ENCODE results near the gene ESYT2. TPM values are rescaled to one million over a fixed set of nuclear protein-coding genes. Genes with fewer than 3 reads are reported as not detected.

ESYT2 gene
- total RNA-seq, 1 experiment from 2014 or later = 78.6 TPM

DNA sequence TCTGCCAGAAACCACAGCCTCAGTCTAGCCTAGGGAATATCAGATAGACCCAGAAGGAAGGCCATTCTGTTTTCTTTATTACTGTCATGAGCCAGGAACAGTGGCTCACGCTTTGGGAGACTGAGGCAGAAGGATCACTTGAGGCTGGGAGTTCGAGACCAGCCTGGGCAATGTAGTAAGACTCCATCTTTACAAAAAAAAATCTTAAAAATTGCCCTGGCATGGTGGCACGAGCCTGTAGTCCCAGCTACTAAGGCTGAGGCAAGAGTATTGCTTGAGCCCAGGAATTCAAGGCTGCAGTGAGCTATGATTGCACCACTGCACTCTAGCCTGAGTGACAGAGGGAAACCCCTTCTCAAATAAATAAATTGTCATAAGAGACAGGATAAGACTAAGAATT, 3.7 kb upstream of the ESYT2 start:
- H3K4me1 Mint-ChIP-seq (ENCODE audit: insufficient read depth, unreplicated experiment) = peaks cover 6% of the 10 kb centered on the region
- no peak for DNase-seq (ENCODE audit: unreplicated experiment)
- TF ChIP-seq, protein P1, sequence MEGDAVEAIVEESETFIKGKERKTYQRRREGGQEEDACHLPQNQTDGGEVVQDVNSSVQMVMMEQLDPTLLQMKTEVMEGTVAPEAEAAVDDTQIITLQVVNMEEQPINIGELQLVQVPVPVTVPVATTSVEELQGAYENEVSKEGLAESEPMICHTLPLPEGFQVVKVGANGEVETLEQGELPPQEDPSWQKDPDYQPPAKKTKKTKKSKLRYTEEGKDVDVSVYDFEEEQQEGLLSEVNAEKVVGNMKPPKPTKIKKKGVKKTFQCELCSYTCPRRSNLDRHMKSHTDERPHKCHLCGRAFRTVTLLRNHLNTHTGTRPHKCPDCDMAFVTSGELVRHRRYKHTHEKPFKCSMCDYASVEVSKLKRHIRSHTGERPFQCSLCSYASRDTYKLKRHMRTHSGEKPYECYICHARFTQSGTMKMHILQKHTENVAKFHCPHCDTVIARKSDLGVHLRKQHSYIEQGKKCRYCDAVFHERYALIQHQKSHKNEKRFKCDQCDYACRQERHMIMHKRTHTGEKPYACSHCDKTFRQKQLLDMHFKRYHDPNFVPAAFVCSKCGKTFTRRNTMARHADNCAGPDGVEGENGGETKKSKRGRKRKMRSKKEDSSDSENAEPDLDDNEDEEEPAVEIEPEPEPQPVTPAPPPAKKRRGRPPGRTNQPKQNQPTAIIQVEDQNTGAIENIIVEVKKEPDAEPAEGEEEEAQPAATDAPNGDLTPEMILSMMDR (IDR thresholded peaks at IDR 0.05; ENCODE audit: unreplicated experiment) = no peak
- CTCF ChIA-PET = no interaction called here
- no peaks in the 10 kb centered on the region for H3K9me3 Mint-ChIP-seq (ENCODE audit: unreplicated experiment)
- H3K4me3 Mint-ChIP-seq (ENCODE audit: unreplicated experiment) = no peak overlapping the region
- POLR2A ChIA-PET = no interaction called here
- H3K27ac Mint-ChIP-seq (ENCODE audit: low read depth, unreplicated experiment) = no peak overlapping the region
- BruUV-seq (replicated peaks) = no TSS peak
- peaks cover 5% of the 10 kb centered on the region for H3K36me3 Mint-ChIP-seq (ENCODE audit: insufficient read depth, unreplicated experiment)
- H3K27me3 Mint-ChIP-seq (ENCODE audit: insufficient read depth, unreplicated experiment) = no peaks in the 10 kb centered on the region
- intact Hi-C loops (cut with micrococcal nuclease) = no loop called here

GRCh38 chr7:158831738-158832091, 2.4 kb upstream of the ESYT2 start:
- Mint-ChIP-seq H3K36me3 (ENCODE audit: insufficient read depth, unreplicated experiment) (peaks cover 9% of the 10 kb centered on the region), H3K4me3 (ENCODE audit: unreplicated experiment) (no peak overlapping the region), H3K9me3 (ENCODE audit: unreplicated experiment) (no peaks in the 10 kb centered on the region), H3K4me1 (ENCODE audit: insufficient read depth, unreplicated experiment) (peaks cover 15% of the 10 kb centered on the region), H3K27me3 (ENCODE audit: insufficient read depth, unreplicated experiment) (no peaks in the 10 kb centered on the region), H3K27ac (ENCODE audit: low read depth, unreplicated experiment) (no peak overlapping the region)
- DNase-seq (ENCODE audit: unreplicated experiment) = no peak
- BruUV-seq (replicated peaks) = no TSS peak
- intact Hi-C loops (cut with micrococcal nuclease) = loop anchor here (2.0 kb wide), 1 partner anchor 145 kb away; no protein-coding TSS in a partner anchor
- TF ChIP-seq, protein P1 (IDR thresholded peaks at IDR 0.05; ENCODE audit: unreplicated experiment) = no peak
- CTCF ChIA-PET = interaction anchor here (0.6 to 1.3 kb wide), 2 partner anchors 19 to 29 kb away, joined by 3 read pairs; no protein-coding TSS in a partner anchor
- POLR2A ChIA-PET = interaction anchor here (0.6 to 1.4 kb wide), 6 partner anchors 10 to 490 kb away, joined by 3 to 5 read pairs (median 3); no protein-coding TSS in a partner anchor

DNA sequence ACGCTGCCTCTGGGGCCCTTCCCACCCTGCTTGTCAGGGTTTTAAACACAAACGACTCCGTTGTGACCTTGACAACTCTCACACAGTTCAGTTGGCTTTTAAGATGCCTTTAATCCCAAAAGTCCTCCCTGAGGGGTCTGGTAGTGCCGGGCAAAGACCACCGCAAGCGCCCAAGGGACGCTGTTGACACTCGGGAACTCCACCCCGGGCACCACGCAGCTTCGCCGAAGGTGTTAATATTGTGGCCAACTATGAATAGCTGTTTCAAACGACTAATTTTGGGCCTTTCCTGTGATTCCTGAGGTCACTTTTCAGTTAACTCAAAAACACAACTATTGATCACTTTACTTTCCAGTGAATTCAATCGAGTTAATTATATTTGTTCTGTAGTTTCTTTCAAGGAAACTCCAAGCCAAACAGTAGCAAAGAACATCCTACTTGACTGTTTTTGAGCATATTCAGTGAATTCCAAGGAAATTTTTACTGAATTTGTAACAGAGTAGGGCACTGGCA, 958 bp upstream of the ESYT2 start:
- TF ChIP-seq, protein P1 (IDR thresholded peaks at IDR 0.05; ENCODE audit: unreplicated experiment) = no peak
- DNase-seq (ENCODE audit: unreplicated experiment) = no peak
- no TSS peak for BruUV-seq (replicated peaks)
- Mint-ChIP-seq H3K4me3 (ENCODE audit: unreplicated experiment) (peak overlapping the region; percentile 87), H3K4me1 (ENCODE audit: insufficient read depth, unreplicated experiment) (peaks cover 15% of the 10 kb centered on the region), H3K27ac (ENCODE audit: low read depth, unreplicated experiment) (peak overlapping the region; percentile 81), H3K27me3 (ENCODE audit: insufficient read depth, unreplicated experiment) (no peaks in the 10 kb centered on the region), H3K36me3 (ENCODE audit: insufficient read depth, unreplicated experiment) (peaks cover 22% of the 10 kb centered on the region), H3K9me3 (ENCODE audit: unreplicated experiment) (no peaks in the 10 kb centered on the region)
- ChIA-PET CTCF (interaction anchor here (0.6 kb wide), 1 partner anchor 241 kb away, joined by 4 read pairs; no protein-coding TSS in a partner anchor), POLR2A (interaction anchor here (0.7 to 5.5 kb wide), 11 partner anchors 9 to 398 kb away, joined by 3 to 112 read pairs (median 5); partner anchors contain the start of gene DYNC2I1)
- intact Hi-C loops (cut with micrococcal nuclease) = loop anchor here (2.0 kb wide), 1 partner anchor 147 kb away; no protein-coding TSS in a partner anchor

DNA sequence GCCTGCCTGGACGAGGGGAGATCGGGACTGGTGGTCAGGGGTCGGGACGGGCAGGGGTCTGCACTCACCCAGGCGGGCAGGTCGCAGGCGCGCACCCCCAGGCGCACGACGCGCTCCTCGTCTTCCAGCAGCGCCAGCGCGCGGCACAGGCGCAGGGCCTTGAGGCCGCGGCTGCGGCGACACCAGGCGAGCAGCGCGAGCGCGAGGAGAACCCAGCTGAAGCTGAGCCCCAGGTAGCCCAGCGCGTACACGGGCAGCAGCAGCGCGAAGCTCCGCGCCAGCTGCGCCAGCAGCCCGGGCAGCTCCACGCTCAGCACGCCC, 328 bp downstream of the ESYT2 start:
- Mint-ChIP-seq H3K27me3 (ENCODE audit: insufficient read depth, unreplicated experiment) (no peaks in the 10 kb centered on the region), H3K4me1 (ENCODE audit: insufficient read depth, unreplicated experiment) (peaks cover 15% of the 10 kb centered on the region), H3K4me3 (ENCODE audit: unreplicated experiment) (peak overlapping the region; percentile 87), H3K27ac (ENCODE audit: low read depth, unreplicated experiment) (peak overlapping the region; percentile 81), H3K9me3 (ENCODE audit: unreplicated experiment) (no peaks in the 10 kb centered on the region), H3K36me3 (ENCODE audit: insufficient read depth, unreplicated experiment) (peaks cover 22% of the 10 kb centered on the region)
- intact Hi-C loops (cut with micrococcal nuclease) = loop anchor here (1.0 to 5.0 kb wide), 4 partner anchors 27 to 122 kb away; partner anchors contain the start of gene DYNC2I1
- BruUV-seq (replicated peaks) = no TSS peak
- ChIA-PET POLR2A (interaction anchor here (0.7 to 5.5 kb wide), 8 partner anchors 11 to 70 kb away, joined by 3 to 112 read pairs (median 6); no protein-coding TSS in a partner anchor), CTCF (interaction anchor here (0.7 kb wide), 1 partner anchor 18 kb away, joined by 4 read pairs; no protein-coding TSS in a partner anchor)
- DNase-seq (ENCODE audit: unreplicated experiment) = peak; percentile 76
- TF ChIP-seq, protein P1 (IDR thresholded peaks at IDR 0.05; ENCODE audit: unreplicated experiment) = no peak

Data from MCF 10A (cell line).